ENCODE results near the gene GBA2. TPM values are rescaled to one million over a fixed set of nuclear protein-coding genes. Genes with fewer than 3 reads are reported as not detected.

Gene GBA2
- polyA plus RNA-seq, 1 of the 3 experiments (the other 2 are of a cell fraction), result 71.5 TPM

GRCh38 chr9:35705372-35705771, 43.7 kb downstream of the GBA2 start:
- Histone ChIP-seq H3K4me3 (ENCODE audit: low read depth in 2 of 2, low read length in 1 of 2) (no peak overlapping the region), H4K20me1 (ENCODE audit: insufficient read depth) (no peaks in the 10 kb centered on the region), H3K79me2 (ENCODE audit: insufficient read depth) (no peaks in the 10 kb centered on the region; the same call in 1 of the 2 replicates), H3K4me1 (ENCODE audit: control insufficient read depth in 1 of 2, insufficient read depth in 2 of 2, low read depth in 1 of 2, low read length in 1 of 2) (no peaks in the 10 kb centered on the region), H3K9me2 (no peaks in the 10 kb centered on the region), H3F3A (replicated peaks; ENCODE audit: insufficient read depth) (peaks cover 7% of the 10 kb centered on the region), H3K27ac (ENCODE audit: low read depth in 2 of 2, low read length in 1 of 2) (no peak overlapping the region), H2AFZ (ENCODE audit: low read depth) (no peak overlapping the region), H3K9me3 (no peaks in the 10 kb centered on the region), H3K9ac (no peak overlapping the region), H3K36me3 (replicated peaks in 1 of 2; ENCODE audit: control insufficient read depth in 1 of 2, insufficient read depth in 2 of 2, low read length in 1 of 2) (peaks cover 71 to 85% of the 10 kb centered on the region in 2 experiments), H3K4me2 (no peak overlapping the region), H3K27me3 (ENCODE audit: insufficient read depth) (no peaks in the 10 kb centered on the region)
- no peak for DNase-seq
- TF ChIP-seq TCF12 (IDR thresholded peaks at IDR 0.05) (no peak), PBX3 (IDR thresholded peaks at IDR 0.05) (no peak), SMC3 (IDR thresholded peaks at IDR 0.05; ENCODE audit: low read depth, low read length) (no peak), EP300 (IDR thresholded peaks at IDR 0.05; ENCODE audit: borderline replicate concordance in 1 of 2, low read depth in 1 of 2, low read length in 1 of 2) (no peak), NFIC (IDR thresholded peaks at IDR 0.05; ENCODE audit: borderline replicate concordance) (no peak), USF2 (IDR thresholded peaks at IDR 0.05; ENCODE audit: borderline replicate concordance, low read depth, low read length) (no peak), ZBTB33 (IDR thresholded peaks at IDR 0.05; ENCODE audit: borderline replicate concordance, low read depth) (no peak), RXRA (IDR thresholded peaks at IDR 0.05; ENCODE audit: borderline replicate concordance, low read depth) (no peak), GABPA (IDR thresholded peaks at IDR 0.05; ENCODE audit: low read depth) (no peak), FOSL2 (IDR thresholded peaks at IDR 0.05; ENCODE audit: borderline replicate concordance, low read depth) (no peak), REST (IDR thresholded peaks at IDR 0.05; ENCODE audit: low read depth, low read length) (no peak), CHD2 (IDR thresholded peaks at IDR 0.05; ENCODE audit: low read length, partially characterized antibody) (no peak), MXI1 (IDR thresholded peaks at IDR 0.05; ENCODE audit: low read depth, low read length) (no peak), GATA2 (CRISPR knock-in tag; IDR thresholded peaks at IDR 0.05) (no peak), USF1 (IDR thresholded peaks at IDR 0.05; ENCODE audit: borderline replicate concordance, low read depth) (no peak), POLR2AphosphoS5 (IDR thresholded peaks at IDR 0.05; ENCODE audit: low read depth, low read length) (no peak), MAX (IDR thresholded peaks at IDR 0.05; ENCODE audit: low read depth) (no peak)
- CTCF ChIA-PET, result interaction anchor here (0.6 to 19.9 kb wide), 9 partner anchors 9 to 85 kb away, joined by 3 to 183 read pairs (median 5); partner anchors contain the start of genes CCDC107, CREB3, RMRP and TLN1
- POLR2A ChIA-PET, result interaction anchor here (0.7 to 1.1 kb wide), 3 partner anchors 8 to 50 kb away, joined by 3 to 4 read pairs (median 3); no protein-coding TSS in a partner anchor
- 81% methylated on average over 5 of the region's 8 CpGs for WGBS (ENCODE audit: low lambda C conversion rate)

Data from SK-N-SH (cell line).